Dermis microvascular lymphatic vessel endothelial cell (primary cell): ENCODE data around the gene PLA2G4E. TPM values are rescaled to one million over a fixed set of nuclear protein-coding genes. Genes with fewer than 3 reads are reported as not detected.

Source experiments
- DNase-seq, 2 donors: peaks; one replicate each; pipeline versions ENCODE4 v3.0.0 to v3.0.0-alpha.2; 2010; ENCODE audit warnings: low read depth in 2 of 2
- total RNA-seq: library from RNA; depleted of rRNA; stranded (reverse); fragments of >200 nt; gene quantifications from 2 replicates; pipeline ENCODE4 v1.2.1, GENCODE V29; 2014

PLA2G4E gene, protein sequence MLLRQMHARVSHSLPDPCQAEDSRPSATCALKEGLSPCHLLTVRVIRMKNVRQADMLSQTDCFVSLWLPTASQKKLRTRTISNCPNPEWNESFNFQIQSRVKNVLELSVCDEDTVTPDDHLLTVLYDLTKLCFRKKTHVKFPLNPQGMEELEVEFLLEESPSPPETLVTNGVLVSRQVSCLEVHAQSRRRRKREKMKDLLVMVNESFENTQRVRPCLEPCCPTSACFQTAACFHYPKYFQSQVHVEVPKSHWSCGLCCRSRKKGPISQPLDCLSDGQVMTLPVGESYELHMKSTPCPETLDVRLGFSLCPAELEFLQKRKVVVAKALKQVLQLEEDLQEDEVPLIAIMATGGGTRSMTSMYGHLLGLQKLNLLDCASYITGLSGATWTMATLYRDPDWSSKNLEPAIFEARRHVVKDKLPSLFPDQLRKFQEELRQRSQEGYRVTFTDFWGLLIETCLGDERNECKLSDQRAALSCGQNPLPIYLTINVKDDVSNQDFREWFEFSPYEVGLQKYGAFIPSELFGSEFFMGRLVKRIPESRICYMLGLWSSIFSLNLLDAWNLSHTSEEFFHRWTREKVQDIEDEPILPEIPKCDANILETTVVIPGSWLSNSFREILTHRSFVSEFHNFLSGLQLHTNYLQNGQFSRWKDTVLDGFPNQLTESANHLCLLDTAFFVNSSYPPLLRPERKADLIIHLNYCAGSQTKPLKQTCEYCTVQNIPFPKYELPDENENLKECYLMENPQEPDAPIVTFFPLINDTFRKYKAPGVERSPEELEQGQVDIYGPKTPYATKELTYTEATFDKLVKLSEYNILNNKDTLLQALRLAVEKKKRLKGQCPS
- not detected in 2 replicates for total RNA-seq

DNA sequence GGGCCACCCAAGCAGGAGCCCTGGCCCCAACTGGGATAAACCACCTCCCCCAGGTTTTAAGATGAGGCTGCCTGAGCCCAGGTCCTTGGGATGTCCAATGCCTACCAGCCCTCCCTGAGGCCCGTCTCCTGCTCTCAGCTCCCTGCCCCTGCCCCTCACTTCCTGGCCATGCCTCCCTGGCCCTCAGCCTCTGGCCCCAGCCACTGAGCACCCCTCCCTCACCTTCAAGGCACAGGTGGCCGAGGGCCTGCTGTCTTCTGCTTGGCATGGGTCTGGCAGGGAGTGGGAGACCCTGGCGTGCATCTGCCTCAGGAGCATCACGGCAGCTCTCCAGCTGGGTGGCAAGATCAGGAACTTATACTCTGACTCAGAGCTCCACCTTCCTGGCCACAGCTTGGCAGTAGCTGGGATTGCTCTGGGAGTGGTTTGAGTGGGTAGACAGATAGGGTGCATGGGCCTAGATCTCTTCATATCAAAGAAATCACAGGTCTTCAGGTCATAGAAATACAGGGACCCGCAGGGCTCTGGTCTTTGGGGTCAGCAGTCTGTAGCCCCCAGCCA lies at the start of gene PLA2G4E:
Gene PLA2G4E, minus strand, starts transcription at position 330 of the 561 bp plus-strand sequence. Its CDS starts 12 bp downstream, at position 318.
- DNase-seq, result no peak

DNA sequence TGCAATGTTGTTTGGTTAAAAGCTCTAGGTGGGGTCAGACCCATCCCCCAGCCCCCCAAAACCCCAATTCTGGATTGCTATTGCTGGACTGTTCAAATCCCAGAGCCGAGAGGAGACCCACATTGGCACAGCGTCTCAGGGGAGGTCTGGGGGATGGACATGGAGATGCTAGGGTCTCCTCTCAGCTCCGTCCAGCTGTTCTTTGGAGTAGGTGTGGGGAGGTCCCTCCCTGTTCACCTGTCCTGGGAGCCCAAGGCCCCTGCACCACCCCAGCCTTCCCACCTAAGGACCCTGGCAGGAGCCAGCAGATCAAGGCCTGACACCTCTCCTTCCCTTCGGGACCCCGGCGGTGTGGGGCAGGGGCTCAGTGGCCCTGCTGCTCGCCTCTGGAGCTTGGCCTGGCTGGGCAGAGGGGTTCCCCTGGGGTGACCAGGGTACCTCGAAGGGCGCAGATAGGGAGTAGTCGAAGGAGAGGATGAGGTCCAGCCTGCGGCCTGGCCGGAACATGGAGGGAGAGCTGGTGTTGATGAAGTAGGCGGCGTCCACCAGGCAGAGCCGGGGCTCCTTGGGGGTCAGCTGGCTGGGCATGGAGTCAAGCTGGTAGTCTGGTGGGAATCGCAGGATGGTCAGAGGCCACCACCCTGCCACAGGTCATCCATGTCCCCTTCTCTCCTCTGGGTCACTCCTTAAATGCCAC lies 49.6 kb upstream of the PLA2G4E start:
- DNase-seq, result no peak

DNA sequence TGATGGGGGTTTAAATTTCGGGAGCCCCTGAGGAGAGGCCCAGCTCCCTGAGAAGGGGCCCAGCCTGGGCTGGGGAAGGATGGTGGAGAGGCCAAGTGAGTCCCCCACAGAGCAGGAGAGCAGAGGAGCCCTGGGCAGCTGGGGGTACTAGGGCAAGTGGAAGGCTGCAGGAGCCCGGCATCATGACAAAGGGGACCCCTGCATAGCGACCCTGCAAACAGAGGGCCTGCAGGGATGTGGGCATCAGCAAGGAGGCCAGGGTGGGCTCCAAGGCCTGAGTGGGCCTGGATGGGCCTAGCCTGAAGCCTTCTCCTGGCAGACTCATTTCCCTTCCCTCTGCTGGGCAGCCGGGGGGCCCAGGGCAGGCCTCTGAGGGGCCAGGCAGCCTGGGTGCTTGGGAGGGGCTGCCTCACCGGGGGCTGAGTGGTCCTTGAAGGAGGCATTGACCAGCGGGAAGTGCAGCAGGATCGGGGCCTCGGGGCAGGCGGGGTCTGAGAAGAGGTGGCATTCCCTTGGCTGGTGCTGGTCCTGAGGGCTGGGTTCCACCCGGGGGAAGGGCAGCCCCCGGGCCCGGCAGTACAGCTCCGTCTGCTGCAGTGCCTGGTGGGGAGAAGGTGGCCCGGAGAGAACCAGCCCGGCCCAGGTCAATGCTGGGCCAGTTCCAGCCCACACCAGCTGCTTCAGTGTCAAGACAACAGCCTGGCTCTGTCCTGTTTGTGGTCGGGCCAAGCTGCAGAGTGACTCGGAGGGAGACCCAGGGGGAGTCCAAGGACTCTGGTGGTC lies 48.8 kb upstream of the PLA2G4E start:
- DNase-seq, result no peak

DNA sequence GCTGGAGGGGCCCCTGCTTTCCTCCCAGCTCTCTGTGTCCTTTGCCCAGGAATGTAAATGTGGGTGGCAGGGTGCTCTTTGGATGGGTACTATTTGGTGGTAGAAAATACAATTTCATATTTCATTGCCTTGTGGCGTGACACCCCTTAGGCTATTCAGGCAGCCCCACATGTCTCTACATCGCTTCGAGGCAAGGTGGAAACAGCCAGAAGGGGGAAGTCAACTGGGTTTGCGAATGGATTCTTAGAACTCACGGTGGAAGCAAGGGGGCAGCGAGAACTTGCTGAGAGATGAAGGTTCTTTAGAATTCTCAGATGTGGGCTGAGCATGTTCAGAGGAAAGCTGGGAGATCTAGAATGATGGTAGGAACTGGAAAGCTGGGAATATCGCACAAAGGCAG lies 48.2 kb upstream of the PLA2G4E start:
- DNase-seq, result no peak

DNA sequence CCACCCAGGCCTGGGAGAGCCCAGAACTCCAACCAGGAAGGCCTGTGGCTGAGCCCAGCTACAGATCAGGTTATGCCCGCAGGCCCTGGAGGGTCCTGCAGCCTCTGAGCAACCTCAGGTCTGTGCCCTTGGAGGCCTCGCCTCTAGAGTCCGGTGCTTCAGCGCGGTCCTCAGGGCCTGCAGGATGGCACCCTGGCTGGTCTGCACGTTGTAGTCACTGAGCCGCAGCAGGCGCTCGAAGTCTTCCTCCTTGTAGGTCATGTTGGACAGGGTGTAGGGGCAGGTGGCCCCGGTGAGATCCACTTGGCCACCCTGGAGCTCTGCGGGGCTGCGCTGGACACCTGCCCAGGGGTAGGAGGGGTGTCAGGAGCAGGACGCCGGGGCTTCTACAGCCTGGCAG lies 47.8 kb upstream of the PLA2G4E start:
- DNase-seq, result no peak

DNA sequence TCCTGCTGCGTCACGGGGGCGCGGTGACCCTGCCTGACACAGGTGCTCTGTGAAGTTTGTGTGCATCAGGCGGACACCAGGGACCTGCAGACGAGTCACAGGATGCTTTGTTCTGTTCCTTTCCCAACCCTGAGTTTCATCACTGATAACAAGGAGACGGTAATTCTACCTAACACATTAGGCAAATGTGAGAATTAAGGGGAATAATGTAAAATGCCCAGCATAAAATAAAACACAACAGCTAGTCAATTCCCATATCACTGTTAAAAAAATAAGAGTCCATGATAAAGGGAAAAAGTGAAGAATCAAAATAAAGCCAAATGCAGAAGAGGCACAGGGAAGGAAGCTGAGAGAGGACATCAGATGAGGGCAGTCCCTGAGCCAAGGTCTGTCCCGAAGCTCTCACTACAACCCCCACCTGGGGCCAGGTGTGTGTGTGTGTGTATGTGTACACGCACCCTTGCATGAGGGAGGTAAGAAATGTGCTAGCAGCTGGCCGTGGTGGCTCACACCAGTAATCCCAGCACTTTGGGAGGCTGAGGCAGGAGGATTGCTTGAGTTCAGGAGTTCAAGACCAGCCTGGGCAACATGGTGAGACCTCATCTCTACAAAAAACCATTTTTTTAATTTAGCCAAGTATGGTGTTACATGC lies 46.0 kb upstream of the PLA2G4E start:
- DNase-seq, result no peak

DNA sequence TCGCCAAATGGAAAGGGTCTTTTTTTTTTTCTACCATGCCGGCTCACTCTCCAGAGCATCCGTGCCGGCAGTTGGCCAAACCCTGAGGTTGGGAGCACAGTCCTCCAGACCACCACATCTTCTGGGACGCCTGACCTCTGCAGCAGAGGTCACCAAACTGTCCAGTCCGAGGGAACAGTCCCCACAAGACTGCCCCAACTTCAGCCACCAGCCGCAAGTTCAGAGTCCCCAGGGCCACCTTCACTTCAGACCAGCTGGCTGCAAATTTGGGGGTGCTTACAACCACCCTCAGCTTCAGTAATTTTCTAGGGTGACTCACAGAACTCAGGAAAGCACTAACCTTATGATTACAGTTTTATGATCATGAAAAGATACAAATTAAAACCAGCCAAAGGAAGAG lies 44.6 kb upstream of the PLA2G4E start:
- no peak for DNase-seq

DNA sequence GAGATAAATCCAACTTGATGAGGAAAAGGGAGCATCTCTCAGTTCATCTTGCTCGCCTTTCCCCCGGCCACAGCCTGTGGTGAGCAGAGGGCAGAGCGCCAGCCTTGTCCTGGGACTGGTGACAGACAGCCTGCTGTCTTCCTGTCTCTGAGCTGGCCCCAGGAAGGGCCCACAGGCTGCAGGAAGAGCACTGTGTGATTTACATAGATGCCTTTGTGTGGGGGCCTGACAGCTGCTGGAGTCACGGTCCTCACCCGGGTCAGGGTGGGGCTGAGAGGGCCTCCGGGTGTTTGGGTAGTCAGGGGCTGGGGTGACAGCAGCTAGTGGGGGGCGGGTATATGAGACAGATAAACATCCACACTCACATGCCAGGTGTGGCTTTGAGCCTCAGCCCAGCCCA lies 44.2 kb upstream of the PLA2G4E start:
- peak; percentile 80 to 85 for DNase-seq

DNA sequence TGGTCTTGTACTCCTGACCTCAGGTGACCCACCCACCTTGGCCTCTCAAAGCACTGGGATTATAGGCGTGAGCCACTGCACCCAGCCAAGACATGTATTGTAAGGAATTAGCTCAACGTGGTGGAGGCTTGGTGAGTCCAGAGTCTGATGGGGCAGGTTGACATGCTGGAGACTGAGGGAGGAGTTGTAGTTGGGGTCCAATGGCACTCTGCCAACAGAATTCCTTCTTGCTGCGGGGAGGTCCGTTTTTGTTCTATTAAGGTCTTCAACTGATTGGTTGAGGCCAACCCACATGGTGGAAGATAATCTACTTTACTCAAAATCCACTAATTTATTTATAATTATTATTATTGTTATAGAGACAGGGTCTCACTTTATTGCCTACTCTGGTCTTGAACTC lies 43.4 kb upstream of the PLA2G4E start:
- no peak for DNase-seq

DNA sequence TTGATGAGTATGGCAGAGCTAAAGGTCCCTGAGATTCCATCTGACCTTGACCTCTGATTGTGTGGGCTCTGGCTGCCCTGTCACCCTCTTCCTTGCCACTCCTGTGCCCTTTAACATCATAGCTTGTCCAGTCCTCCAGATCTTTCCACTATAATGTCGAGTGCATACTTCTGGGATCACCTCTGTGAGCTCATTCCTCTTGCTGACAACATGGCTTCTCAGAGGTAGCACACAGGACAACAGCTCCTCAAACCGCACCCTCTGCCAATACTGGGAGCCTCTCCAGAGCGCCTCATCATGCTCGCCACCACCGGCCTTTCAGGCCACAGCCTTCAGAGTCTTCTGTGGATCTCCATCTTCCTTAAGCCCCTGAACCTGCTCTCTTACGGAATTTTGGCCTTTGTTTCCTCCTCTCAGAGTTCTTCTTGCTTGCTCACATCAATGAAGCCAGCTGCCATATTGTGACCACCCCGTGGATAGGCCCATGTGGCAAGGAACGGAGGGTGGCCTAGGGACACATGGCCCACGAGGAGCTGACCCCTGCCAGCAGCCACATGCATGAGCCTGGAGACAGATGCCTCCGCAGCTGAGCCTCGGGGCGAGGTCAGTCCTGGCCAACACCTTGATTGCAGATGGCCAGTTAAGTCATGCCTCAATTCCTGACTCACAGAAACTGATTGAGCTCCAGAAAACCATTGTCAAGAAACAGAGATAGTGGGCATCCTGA lies 42.4 kb upstream of the PLA2G4E start:
- no peak for DNase-seq

DNA sequence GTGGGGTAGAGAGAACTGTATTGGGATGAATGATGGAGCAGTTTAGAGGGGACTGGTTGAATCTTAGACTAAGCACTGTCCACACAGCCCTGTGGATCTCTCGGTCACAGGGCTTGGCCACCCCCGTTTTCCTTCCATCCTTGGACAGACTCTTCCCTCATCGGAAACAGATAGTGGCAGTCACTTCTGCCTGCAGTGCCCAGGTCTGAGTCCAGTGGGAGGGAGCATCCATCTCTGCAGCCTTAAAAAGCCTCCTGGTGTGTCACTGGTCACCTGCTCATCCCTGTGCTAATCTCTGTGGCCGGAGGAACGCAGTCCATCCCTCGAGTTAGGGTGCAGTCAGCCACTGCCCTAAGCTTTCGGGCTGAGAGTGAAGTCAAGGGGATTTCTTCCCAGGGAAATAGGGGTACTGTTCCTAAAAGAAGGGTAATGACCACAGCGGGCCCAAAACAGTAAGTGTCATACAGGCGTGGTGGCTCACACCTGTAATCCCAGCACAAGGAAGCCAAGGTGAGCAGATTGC lies 41.5 kb upstream of the PLA2G4E start:
- DNase-seq, result no peak

DNA sequence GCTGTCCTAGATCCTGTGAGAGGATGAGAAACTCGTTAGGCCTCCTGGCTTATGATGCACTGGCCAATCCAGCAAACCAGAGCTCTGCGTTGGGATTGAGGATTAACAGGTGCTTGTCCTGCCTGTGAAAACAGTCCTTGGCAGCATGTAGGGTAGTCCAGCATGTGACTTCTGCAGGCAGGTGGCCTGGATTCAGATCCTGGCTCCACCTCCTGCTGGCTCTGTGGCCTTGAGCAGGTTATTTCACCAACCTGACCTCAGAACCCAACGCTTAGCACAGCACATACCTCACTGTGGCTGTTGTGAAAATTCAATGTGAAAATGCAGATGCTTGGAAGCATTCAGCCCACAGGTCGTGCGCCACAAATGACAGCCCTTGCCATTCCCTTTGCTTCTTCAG lies 40.0 kb upstream of the PLA2G4E start:
- no peak for DNase-seq

DNA sequence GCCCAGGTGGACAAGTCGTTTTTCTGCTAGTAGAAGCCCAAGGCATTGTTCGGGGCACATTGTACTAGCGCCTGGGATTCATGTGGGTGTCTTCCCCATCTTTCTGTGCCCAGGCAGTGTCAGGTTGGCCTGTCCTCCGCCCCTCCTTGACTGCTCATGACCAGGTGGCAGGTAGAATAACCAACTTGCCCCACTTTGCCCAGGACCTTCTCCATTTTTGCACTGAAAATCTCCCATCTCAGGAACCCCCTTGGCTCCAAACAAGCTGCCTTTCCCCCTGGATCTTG lies 39.6 kb upstream of the PLA2G4E start:
- DNase-seq, result no peak

DNA sequence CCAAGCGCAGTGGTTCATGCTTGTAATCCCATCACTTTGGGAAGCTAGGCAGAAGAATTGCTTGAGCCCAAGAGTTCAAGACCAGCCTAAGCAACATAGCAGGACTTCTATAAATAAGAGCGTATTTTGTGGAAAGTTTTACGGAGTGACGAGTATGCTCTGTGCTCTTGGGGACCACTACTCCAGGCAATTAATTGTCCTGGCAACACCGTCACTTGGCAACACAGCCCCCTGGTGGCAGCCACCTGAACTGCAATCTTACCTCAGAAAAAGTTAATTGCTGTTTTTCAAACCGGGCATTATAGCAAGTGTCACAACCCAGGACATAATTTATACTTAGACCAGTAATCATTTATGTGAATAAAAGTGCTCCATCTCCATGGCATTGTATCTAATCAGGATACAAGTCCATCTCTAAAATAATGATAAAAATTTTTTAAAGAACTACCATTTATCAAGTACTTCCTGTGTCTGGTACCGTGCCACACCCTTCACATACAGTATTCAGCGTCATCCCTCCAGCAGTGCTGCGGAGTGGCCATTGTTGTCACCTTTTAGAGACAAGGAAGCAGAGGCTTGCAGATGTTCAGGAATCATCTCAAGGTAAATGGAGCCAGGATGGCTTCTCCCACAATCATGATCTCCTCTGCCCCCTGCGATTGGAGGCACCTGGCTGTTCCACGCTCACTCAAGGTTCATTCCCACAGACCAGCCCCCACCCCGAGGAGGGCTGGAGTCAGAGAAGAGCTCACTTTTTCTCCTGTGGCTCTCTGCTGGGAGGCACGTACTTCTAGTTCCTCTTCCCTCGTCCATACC lies 39.0 kb upstream of the PLA2G4E start:
- DNase-seq, result peak; percentile 45 to 61

DNA sequence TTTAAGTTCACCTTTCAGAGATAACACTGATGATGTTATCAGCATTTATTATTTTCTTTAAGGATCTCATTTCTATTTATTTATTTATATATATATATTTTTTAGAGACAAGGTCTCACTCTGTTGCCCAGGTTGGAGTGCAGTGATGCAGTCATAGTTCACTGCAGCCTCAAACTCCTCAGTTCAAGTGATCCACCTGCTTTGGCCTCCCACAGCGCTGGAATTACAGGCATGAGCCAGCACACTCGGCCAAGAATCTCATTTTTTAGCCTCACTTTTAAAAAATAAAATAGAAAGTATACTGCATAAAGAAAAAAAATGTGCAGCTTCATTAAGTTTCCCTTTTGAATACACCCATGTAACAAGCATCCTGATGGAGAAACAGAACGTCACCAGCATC lies 37.9 kb upstream of the PLA2G4E start:
- DNase-seq, result no peak

DNA sequence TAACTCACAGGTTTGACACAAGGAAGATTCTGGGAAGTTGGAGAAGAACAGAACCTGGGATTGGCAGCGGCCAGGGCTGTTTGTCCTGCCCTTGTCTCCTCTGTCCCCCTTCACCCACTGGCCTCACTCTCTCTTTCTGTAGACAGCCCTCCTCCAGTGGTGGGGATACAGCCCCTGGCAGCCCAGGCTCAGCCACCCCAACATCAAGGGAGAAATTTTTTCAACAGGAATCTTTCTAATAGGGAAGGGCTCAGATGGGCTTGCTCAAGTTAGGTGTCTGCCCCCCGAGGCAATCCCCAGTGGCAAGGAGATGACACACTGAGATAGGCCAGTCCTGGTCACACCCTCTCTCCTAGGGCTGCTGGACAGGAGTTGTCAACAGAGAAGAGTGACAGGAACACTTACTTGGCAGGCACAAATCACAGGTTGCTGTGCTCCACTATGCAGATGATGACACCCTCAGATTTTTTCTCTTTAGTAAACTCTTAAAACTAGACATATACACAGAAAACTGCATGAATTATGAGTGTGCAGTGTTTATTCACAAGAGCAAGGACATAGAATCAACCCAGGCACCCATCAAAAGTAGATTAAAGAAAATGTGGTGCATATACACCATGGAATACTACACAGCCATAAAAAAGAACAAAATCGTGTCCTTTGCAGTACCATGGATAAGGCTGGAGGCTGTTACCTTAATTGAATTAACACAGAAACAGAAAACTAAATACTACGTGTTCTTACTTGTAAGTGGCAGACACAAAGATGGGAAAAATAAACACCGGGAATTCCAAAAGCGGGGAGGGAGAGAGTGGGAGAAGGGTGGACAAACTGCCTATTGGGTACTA lies 37.2 kb upstream of the PLA2G4E start:
- DNase-seq, result no peak

DNA sequence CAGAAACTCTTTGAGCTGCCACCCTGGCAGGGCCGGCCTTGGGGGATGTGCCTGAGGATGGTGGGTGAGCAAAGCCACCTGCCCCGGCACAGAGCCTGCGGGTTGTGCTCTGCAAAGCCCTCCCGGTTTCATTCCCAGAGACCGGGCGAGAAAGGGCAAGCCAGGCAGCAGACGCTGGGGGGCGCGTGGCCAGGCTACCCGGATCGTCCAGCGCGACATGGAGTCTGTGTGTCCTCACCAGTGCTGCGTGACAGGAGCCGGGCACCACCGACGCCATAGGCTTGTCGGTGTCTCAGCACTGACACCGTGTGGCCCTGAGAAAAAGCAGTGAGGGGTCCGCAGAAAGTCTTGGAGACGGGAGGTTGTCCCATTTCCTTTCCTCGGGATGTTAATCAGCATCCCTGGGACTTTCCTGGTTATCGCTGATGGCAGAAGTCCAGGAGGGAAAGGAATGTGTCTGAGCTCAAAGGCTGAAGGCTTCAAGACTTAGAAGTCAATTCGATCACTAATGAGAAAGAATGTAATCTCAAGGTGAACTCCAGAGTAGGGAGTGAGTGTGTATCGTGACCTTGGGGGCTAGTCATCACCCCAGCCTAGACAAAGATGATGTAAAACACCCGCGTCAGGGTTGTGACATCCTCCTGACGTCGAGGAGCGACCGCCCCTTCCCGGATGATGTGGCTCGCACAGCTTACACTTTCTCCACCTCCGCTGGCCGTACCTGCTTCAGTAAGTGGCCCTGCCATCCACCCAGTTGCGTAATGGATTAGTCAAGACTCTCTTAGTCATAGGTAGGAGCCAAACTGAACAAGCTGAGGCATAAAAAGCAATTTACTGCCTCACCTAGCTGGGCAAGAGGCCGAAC lies 36.3 kb upstream of the PLA2G4E start:
- peak; percentile 48 to 78 for DNase-seq
